OCI-LY7 (cell line): ENCODE data around the gene LCE3D.

Source experiments
- EZH2phosphoT487 ChIP-seq: fragments of 200-600 bp; sonication (generic); IDR thresholded peaks from 2 replicates; pipeline ENCODE4 v1.6.1; 2018; ENCODE audit warnings: low read depth, borderline replicate concordance, mild to moderate bottlenecking, mixed run types, antibody characterized with exemption, low read length, moderate library complexity, mixed read lengths
- TF ChIP-seq, protein P1 (sequence below): fragments of 200-600 bp; sonication (generic); conservative IDR thresholded peaks from 2 replicates; pipeline ENCODE4 v1.5.1; 2014; ENCODE audit warnings: mild to moderate bottlenecking, antibody characterized with exemption, low read length, moderate library complexity, mixed read lengths

DNA sequence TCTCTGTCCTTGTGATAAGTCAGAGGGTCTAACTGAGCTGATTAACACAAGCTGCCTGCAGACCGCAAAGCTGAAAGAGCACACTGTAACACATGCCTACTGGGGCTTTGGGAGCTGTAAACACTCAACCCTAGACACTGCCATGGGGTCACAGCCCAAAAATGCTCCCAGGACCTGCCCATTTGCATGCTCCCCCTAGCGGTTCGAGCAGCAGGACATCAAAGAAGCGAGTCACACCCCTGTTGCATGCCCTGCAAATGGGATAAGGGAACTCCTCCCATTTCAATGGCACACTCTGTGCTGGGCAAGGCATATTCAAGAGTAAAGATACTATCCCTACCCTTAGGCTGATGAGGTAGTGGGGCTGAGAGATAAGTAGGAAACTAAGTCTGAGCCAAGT lies 36.5 kb downstream of the LCE3D start:
- TF ChIP-seq, protein P1, sequence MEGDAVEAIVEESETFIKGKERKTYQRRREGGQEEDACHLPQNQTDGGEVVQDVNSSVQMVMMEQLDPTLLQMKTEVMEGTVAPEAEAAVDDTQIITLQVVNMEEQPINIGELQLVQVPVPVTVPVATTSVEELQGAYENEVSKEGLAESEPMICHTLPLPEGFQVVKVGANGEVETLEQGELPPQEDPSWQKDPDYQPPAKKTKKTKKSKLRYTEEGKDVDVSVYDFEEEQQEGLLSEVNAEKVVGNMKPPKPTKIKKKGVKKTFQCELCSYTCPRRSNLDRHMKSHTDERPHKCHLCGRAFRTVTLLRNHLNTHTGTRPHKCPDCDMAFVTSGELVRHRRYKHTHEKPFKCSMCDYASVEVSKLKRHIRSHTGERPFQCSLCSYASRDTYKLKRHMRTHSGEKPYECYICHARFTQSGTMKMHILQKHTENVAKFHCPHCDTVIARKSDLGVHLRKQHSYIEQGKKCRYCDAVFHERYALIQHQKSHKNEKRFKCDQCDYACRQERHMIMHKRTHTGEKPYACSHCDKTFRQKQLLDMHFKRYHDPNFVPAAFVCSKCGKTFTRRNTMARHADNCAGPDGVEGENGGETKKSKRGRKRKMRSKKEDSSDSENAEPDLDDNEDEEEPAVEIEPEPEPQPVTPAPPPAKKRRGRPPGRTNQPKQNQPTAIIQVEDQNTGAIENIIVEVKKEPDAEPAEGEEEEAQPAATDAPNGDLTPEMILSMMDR = peak; percentile 64
- TF ChIP-seq EZH2phosphoT487 = no peak
